ENCODE measurements around the gene MARK1. TPM values are rescaled to one million over a fixed set of nuclear protein-coding genes. Genes with fewer than 3 reads are reported as not detected.

The MARK1 gene
- total RNA-seq, 1 donor from 2014 or later, result 6.3 TPM

GRCh38 chr1:220695426-220695825 is 167.5 kb downstream of the MARK1 start:
- no peak overlapping the region for H3K4me3 ChIP-seq (ENCODE audit: low read depth, low read length)
- TF ChIP-seq CTCF (conservative IDR thresholded peaks at IDR 0.05; ENCODE audit: low read depth, low read length), result no peak
- no peak for DNase-seq (ENCODE audit: low read depth)

- H3K4me3 ChIP-seq (ENCODE audit: low read depth, low read length), result no peak overlapping the region
- no peak for TF ChIP-seq CTCF (conservative IDR thresholded peaks at IDR 0.05; ENCODE audit: low read depth, low read length)
- DNase-seq (ENCODE audit: low read depth), result no peak
These were observed 168.4 kb downstream of the MARK1 start for GRCh38 chr1:220696226-220696862.

- TF ChIP-seq CTCF (conservative IDR thresholded peaks at IDR 0.05; ENCODE audit: low read depth, low read length), result no peak
These were observed 168.9 kb downstream of the MARK1 start for GRCh38 chr1:220696863-220697231.

GRCh38 chr1:220697326-220697725 is 169.4 kb downstream of the MARK1 start:
- no peak for DNase-seq (ENCODE audit: low read depth)
- TF ChIP-seq CTCF (conservative IDR thresholded peaks at IDR 0.05; ENCODE audit: low read depth, low read length), result no peak
- H3K4me3 ChIP-seq (ENCODE audit: low read depth, low read length), result no peak overlapping the region

More at GRCh38 chr1:220696863-220697231, 168.9 kb downstream of the MARK1 start:
- no peak overlapping the region for H3K4me3 ChIP-seq (ENCODE audit: low read depth, low read length)
- DNase-seq (ENCODE audit: low read depth), result no peak

- no peak for TF ChIP-seq CTCF (conservative IDR thresholded peaks at IDR 0.05; ENCODE audit: low read depth, low read length)
- DNase-seq (ENCODE audit: low read depth), result no peak
- H3K4me3 ChIP-seq (ENCODE audit: low read depth, low read length), result no peak overlapping the region
These were observed 170.7 kb downstream of the MARK1 start for GRCh38 chr1:220698607-220699016.

- no peak overlapping the region for H3K4me3 ChIP-seq (ENCODE audit: low read depth, low read length)
- no peak for TF ChIP-seq CTCF (conservative IDR thresholded peaks at IDR 0.05; ENCODE audit: low read depth, low read length)
- DNase-seq (ENCODE audit: low read depth), result no peak
These were observed 171.1 kb downstream of the MARK1 start for GRCh38 chr1:220699044-220699443.

GRCh38 chr1:220700556-220701179 is 172.7 kb downstream of the MARK1 start:
- TF ChIP-seq CTCF (conservative IDR thresholded peaks at IDR 0.05; ENCODE audit: low read depth, low read length), result no peak
- DNase-seq (ENCODE audit: low read depth), result no peak
- H3K4me3 ChIP-seq (ENCODE audit: low read depth, low read length), result no peak overlapping the region
